A673 (cell line): ENCODE data around the gene CERK.

ENCODE experiments used
- EZH2 ChIP-seq: fragments of 200-600 bp; sonication (generic); IDR thresholded peaks from 2 replicates; pipeline ENCODE4 v1.6.1; 2017; ENCODE audit warnings: borderline replicate concordance, low read depth, mild to moderate bottlenecking, mixed read lengths, antibody characterized with exemption, low read length; ENCODE audit not compliant: poor library complexity, severe bottlenecking
- TF ChIP-seq, protein P1 (sequence below): fragments of 300-800, 200-600 bp; sonication (generic); conservative IDR thresholded peaks from 2 replicates; pipeline ENCODE4 v1.5.1; 2017; ENCODE audit warnings: low read depth, mild to moderate bottlenecking, antibody characterized with exemption, low read length, moderate library complexity, mixed read lengths

DNA sequence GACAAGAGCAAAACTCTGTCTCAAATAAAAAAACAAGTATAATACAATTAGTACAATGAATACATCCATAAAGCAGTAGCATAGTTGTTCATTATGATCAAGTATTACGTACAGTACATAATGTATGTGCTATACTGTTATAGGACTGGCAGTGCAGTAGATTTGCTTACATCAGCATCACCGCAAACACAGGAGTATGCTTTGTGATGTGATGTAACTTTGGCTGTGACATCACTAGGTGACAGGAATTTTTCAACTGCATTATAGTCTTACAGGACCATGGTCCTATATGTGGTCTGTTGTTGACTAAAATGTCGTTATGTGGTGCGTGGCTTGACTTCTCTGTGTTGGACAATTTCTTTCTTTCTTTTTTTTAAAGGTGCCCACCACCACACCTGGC, 41.0 kb upstream of the CERK start:
- TF ChIP-seq, protein P1, sequence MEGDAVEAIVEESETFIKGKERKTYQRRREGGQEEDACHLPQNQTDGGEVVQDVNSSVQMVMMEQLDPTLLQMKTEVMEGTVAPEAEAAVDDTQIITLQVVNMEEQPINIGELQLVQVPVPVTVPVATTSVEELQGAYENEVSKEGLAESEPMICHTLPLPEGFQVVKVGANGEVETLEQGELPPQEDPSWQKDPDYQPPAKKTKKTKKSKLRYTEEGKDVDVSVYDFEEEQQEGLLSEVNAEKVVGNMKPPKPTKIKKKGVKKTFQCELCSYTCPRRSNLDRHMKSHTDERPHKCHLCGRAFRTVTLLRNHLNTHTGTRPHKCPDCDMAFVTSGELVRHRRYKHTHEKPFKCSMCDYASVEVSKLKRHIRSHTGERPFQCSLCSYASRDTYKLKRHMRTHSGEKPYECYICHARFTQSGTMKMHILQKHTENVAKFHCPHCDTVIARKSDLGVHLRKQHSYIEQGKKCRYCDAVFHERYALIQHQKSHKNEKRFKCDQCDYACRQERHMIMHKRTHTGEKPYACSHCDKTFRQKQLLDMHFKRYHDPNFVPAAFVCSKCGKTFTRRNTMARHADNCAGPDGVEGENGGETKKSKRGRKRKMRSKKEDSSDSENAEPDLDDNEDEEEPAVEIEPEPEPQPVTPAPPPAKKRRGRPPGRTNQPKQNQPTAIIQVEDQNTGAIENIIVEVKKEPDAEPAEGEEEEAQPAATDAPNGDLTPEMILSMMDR: no peak
- TF ChIP-seq EZH2: no peak
